ENCODE results near the gene ULK3.
"Not testable (repeated sequence)": the region's sequence is repeated elsewhere in the genome, so short reads cannot be mapped to it uniquely, and the experiment has no call there.

ULK3 gene

GRCh38 chr15:74842581-74843444 lies at the start of gene ULK3:
Gene ULK3, minus strand, starts transcription at chr15:74843156. Its CDS starts 51 bp downstream, at chr15:74843105.
- Histone ChIP-seq H3K27me3 (ENCODE audit: low read depth, low read length) (no peaks in the 10 kb centered on the region), H3K4me3 (ENCODE audit: low read depth in 1 of 2, low read length in 2 of 2) (peak within 1 kb of the TSS; percentile 87 to 92), H3K9me3 (ENCODE audit: control insufficient read depth in 1 of 2, low read length in 2 of 2) (no peaks in the 10 kb centered on the region), H3K27ac (ENCODE audit: low read length) (peak within 1 kb of the TSS; percentile 69), H3K36me3 (ENCODE audit: control insufficient read depth in 1 of 2, insufficient read depth in 2 of 2, low read length in 2 of 2) (peaks cover 19 to 40% of the 10 kb centered on the region in 2 donors), H3K4me1 (ENCODE audit: control insufficient read depth in 1 of 2, insufficient read depth in 2 of 2, low read length in 2 of 2) (peaks cover 14 to 19% of the 10 kb centered on the region in 2 donors)

GRCh38 chr15:74892313-74892712 lies 49.4 kb upstream of the ULK3 start:
- no peak overlapping the region for H3K4me3 ChIP-seq (ENCODE audit: low read depth in 1 of 2, low read length in 2 of 2)
- peaks cover 0 to 18% of the 10 kb centered on the region in 2 donors for H3K4me1 ChIP-seq (ENCODE audit: control insufficient read depth in 1 of 2, insufficient read depth in 2 of 2, low read length in 2 of 2)
- H3K27me3 ChIP-seq (ENCODE audit: low read depth, low read length) = no peaks in the 10 kb centered on the region
- H3K27ac ChIP-seq (ENCODE audit: low read length) = no peak overlapping the region
- peaks cover 28 to 29% of the 10 kb centered on the region in 2 donors for H3K36me3 ChIP-seq (ENCODE audit: control insufficient read depth in 1 of 2, insufficient read depth in 2 of 2, low read length in 2 of 2)
- no peaks in the 10 kb centered on the region for H3K9me3 ChIP-seq (ENCODE audit: control insufficient read depth in 1 of 2, low read length in 2 of 2)

GRCh38 chr15:74891469-74891868 lies 48.5 kb upstream of the ULK3 start:
- no peaks in the 10 kb centered on the region for H3K27me3 ChIP-seq (ENCODE audit: low read depth, low read length)
- peaks cover 21% of the 10 kb centered on the region in 2 donors for H3K36me3 ChIP-seq (ENCODE audit: control insufficient read depth in 1 of 2, insufficient read depth in 2 of 2, low read length in 2 of 2)
- peaks cover 0 to 18% of the 10 kb centered on the region in 2 donors for H3K4me1 ChIP-seq (ENCODE audit: control insufficient read depth in 1 of 2, insufficient read depth in 2 of 2, low read length in 2 of 2)
- peak overlapping the region; percentile 80 for H3K27ac ChIP-seq (ENCODE audit: low read length)
- no peak overlapping the region for H3K4me3 ChIP-seq (ENCODE audit: low read depth in 1 of 2, low read length in 2 of 2)
- H3K9me3 ChIP-seq (ENCODE audit: control insufficient read depth in 1 of 2, low read length in 2 of 2) = no peaks in the 10 kb centered on the region

GRCh38 chr15:74890665-74890960 lies 47.7 kb upstream of the ULK3 start:
- peaks cover 16% of the 10 kb centered on the region in 2 donors for H3K36me3 ChIP-seq (ENCODE audit: control insufficient read depth in 1 of 2, insufficient read depth in 2 of 2, low read length in 2 of 2)
- peaks cover 0 to 18% of the 10 kb centered on the region in 2 donors for H3K4me1 ChIP-seq (ENCODE audit: control insufficient read depth in 1 of 2, insufficient read depth in 2 of 2, low read length in 2 of 2)
- H3K4me3 ChIP-seq (ENCODE audit: low read depth in 1 of 2, low read length in 2 of 2) = peak overlapping the region; percentile 88 to 96
- peak overlapping the region; percentile 80 for H3K27ac ChIP-seq (ENCODE audit: low read length)
- no peaks in the 10 kb centered on the region for H3K9me3 ChIP-seq (ENCODE audit: control insufficient read depth in 1 of 2, low read length in 2 of 2)
- H3K27me3 ChIP-seq (ENCODE audit: low read depth, low read length) = no peaks in the 10 kb centered on the region

- peaks cover 16% of the 10 kb centered on the region in 2 donors for H3K36me3 ChIP-seq (ENCODE audit: control insufficient read depth in 1 of 2, insufficient read depth in 2 of 2, low read length in 2 of 2)
- no peaks in the 10 kb centered on the region for H3K9me3 ChIP-seq (ENCODE audit: control insufficient read depth in 1 of 2, low read length in 2 of 2)
- peak within 1 kb of the TSS; percentile 88 to 96 for H3K4me3 ChIP-seq (ENCODE audit: low read depth in 1 of 2, low read length in 2 of 2)
- H3K27me3 ChIP-seq (ENCODE audit: low read depth, low read length) = no peaks in the 10 kb centered on the region
- peak within 1 kb of the TSS; percentile 80 for H3K27ac ChIP-seq (ENCODE audit: low read length)
- H3K4me1 ChIP-seq (ENCODE audit: control insufficient read depth in 1 of 2, insufficient read depth in 2 of 2, low read length in 2 of 2) = peaks cover 0 to 18% of the 10 kb centered on the region in 2 donors
These were observed 47.1 kb upstream of the ULK3 start, which contains the start of gene MPI for GRCh38 chr15:74889883-74890664. Gene MPI, plus strand, starts transcription at chr15:74890042. Its CDS starts 32 bp downstream, at chr15:74890074.

GRCh38 chr15:74889390-74889882 lies 46.5 kb upstream of the ULK3 start:
- H3K27ac ChIP-seq (ENCODE audit: low read length) = peak overlapping the region; percentile 80
- H3K27me3 ChIP-seq (ENCODE audit: low read depth, low read length) = no peaks in the 10 kb centered on the region
- peaks cover 0 to 18% of the 10 kb centered on the region in 2 donors for H3K4me1 ChIP-seq (ENCODE audit: control insufficient read depth in 1 of 2, insufficient read depth in 2 of 2, low read length in 2 of 2)
- H3K9me3 ChIP-seq (ENCODE audit: control insufficient read depth in 1 of 2, low read length in 2 of 2) = no peaks in the 10 kb centered on the region
- peaks cover 16% of the 10 kb centered on the region in 2 donors for H3K36me3 ChIP-seq (ENCODE audit: control insufficient read depth in 1 of 2, insufficient read depth in 2 of 2, low read length in 2 of 2)
- peak overlapping the region; percentile 88 to 96 for H3K4me3 ChIP-seq (ENCODE audit: low read depth in 1 of 2, low read length in 2 of 2)

GRCh38 chr15:74888716-74889115 lies 45.8 kb upstream of the ULK3 start:
- Histone ChIP-seq H3K4me3 (ENCODE audit: low read depth in 1 of 2, low read length in 2 of 2) (peak overlapping the region in 1 of 2 donors; percentile 96), H3K27me3 (ENCODE audit: low read depth, low read length) (no peaks in the 10 kb centered on the region), H3K9me3 (ENCODE audit: control insufficient read depth in 1 of 2, low read length in 2 of 2) (no peaks in the 10 kb centered on the region), H3K36me3 (ENCODE audit: control insufficient read depth in 1 of 2, insufficient read depth in 2 of 2, low read length in 2 of 2) (peaks cover 15 to 16% of the 10 kb centered on the region in 2 donors), H3K27ac (ENCODE audit: low read length) (no peak overlapping the region), H3K4me1 (ENCODE audit: control insufficient read depth in 1 of 2, insufficient read depth in 2 of 2, low read length in 2 of 2) (peaks cover 0 to 18% of the 10 kb centered on the region in 2 donors)

GRCh38 chr15:74887537-74888193 lies 44.7 kb upstream of the ULK3 start:
- not testable (repeated sequence) for H3K4me3 ChIP-seq (ENCODE audit: low read depth in 1 of 2, low read length in 2 of 2)
- peaks cover 0 to 18% of the 10 kb centered on the region in 2 donors for H3K4me1 ChIP-seq (ENCODE audit: control insufficient read depth in 1 of 2, insufficient read depth in 2 of 2, low read length in 2 of 2)

GRCh38 chr15:74885461-74885860 lies 42.5 kb upstream of the ULK3 start:
- Histone ChIP-seq H3K4me3 (ENCODE audit: low read depth in 1 of 2, low read length in 2 of 2) (no peak overlapping the region), H3K9me3 (ENCODE audit: control insufficient read depth in 1 of 2, low read length in 2 of 2) (no peaks in the 10 kb centered on the region), H3K4me1 (ENCODE audit: control insufficient read depth in 1 of 2, insufficient read depth in 2 of 2, low read length in 2 of 2) (peaks cover 0 to 11% of the 10 kb centered on the region in 2 donors), H3K36me3 (ENCODE audit: control insufficient read depth in 1 of 2, insufficient read depth in 2 of 2, low read length in 2 of 2) (no peaks in the 10 kb centered on the region), H3K27ac (ENCODE audit: low read length) (no peak overlapping the region), H3K27me3 (ENCODE audit: low read depth, low read length) (no peaks in the 10 kb centered on the region)

More at GRCh38 chr15:74887537-74888193, 44.7 kb upstream of the ULK3 start:
- H3K27me3 ChIP-seq (ENCODE audit: low read depth, low read length); H3K9me3 ChIP-seq (ENCODE audit: control insufficient read depth in 1 of 2, low read length in 2 of 2); H3K36me3 ChIP-seq (ENCODE audit: control insufficient read depth in 1 of 2, insufficient read depth in 2 of 2, low read length in 2 of 2); H3K27ac ChIP-seq (ENCODE audit: low read length): not testable (repeated sequence)

- H3K4me1 ChIP-seq (ENCODE audit: control insufficient read depth in 1 of 2, insufficient read depth in 2 of 2, low read length in 2 of 2) = peaks cover 0 to 9% of the 10 kb centered on the region in 2 donors
- no peaks in the 10 kb centered on the region for H3K27me3 ChIP-seq (ENCODE audit: low read depth, low read length)
- H3K36me3 ChIP-seq (ENCODE audit: control insufficient read depth in 1 of 2, insufficient read depth in 2 of 2, low read length in 2 of 2) = no peaks in the 10 kb centered on the region
- no peaks in the 10 kb centered on the region for H3K9me3 ChIP-seq (ENCODE audit: control insufficient read depth in 1 of 2, low read length in 2 of 2)
- H3K4me3 ChIP-seq (ENCODE audit: low read depth in 1 of 2, low read length in 2 of 2) = no peak overlapping the region
- H3K27ac ChIP-seq (ENCODE audit: low read length) = no peak overlapping the region
These were observed 41.7 kb upstream of the ULK3 start for GRCh38 chr15:74884428-74885223.
